HEK293 (cell line): ENCODE results near the gene STAP2.

ENCODE experiments used
- CTCF ChIA-PET: fragments of 350-600 bp; formaldehyde crosslinking; extraction: SDS; loops from one replicate; lab custom pipeline; 2021; ENCODE audit warnings: antibody characterized with exemption; lab: Yijun Ruan, JAX
- POLR2A ChIA-PET: fragments of 300-600 bp; formaldehyde crosslinking; extraction: SDS; loops from one replicate; lab custom pipeline; 2020; ENCODE audit warnings: antibody characterized with exemption, inconsistent platforms; lab: Yijun Ruan, JAX
- H3K27ac ChIP-seq: fragments of 200-500 bp; sonication (Bioruptor generic); 2 replicates; pipeline ENCODE4 v1.5.1; 2014; ENCODE audit warnings: low read depth, low read length, control low read depth, inconsistent platforms; ENCODE audit errors: extremely low read depth
- H3K36me3 ChIP-seq, 2 experiments: fragments of 200-500 bp in 1 of 2; sonication (Bioruptor generic) in 1 of 2; 1 replicate in 1 of 2; 2 replicates in 1 of 2; pipeline ENCODE4 v1.5.1; 2014 to 2017; ENCODE audit warnings: inconsistent platforms in 2 of 2, low read length in 2 of 2; ENCODE audit not compliant: control insufficient read depth in 2 of 2, insufficient read depth in 1 of 2
- H3K4me1 ChIP-seq: fragments of 200-500 bp; sonication (Bioruptor generic); 2 replicates; pipeline ENCODE4 v1.5.1; 2014; ENCODE audit warnings: mild to moderate bottlenecking, low read length, inconsistent platforms; ENCODE audit not compliant: control insufficient read depth, insufficient read depth
- H3K4me3 ChIP-seq: 2 replicates; pipeline ENCODE4 v1.5.1; 2011; ENCODE audit warnings: low read depth, mild to moderate bottlenecking, control low read depth, low read length, moderate library complexity
- H3K9me3 ChIP-seq: fragments of 200-500 bp; sonication (Bioruptor generic); 2 replicates; pipeline ENCODE4 v1.5.1; 2014; ENCODE audit warnings: low read depth, low read length, inconsistent platforms; ENCODE audit not compliant: control insufficient read depth, insufficient read depth
- KLF9 ChIP-seq: fragments of 450-650 bp; formaldehyde crosslinking; IDR thresholded peaks from 2 replicates; pipeline ENCODE4 v1.5.1; 2016; ENCODE audit warnings: missing biosample characterization, missing genetic modification characterization, low read depth
- RBAK ChIP-seq: fragments of 450-650 bp; formaldehyde crosslinking; IDR thresholded peaks from 2 replicates; pipeline ENCODE4 v1.5.1; 2016; ENCODE audit warnings: missing biosample characterization, missing genetic modification characterization
- SP7 ChIP-seq: fragments of 450-650 bp; formaldehyde crosslinking; IDR thresholded peaks from 2 replicates; pipeline ENCODE4 v1.5.1; 2016; ENCODE audit warnings: missing biosample characterization, missing genetic modification characterization
- WT1 ChIP-seq: fragments of 450-650 bp; formaldehyde crosslinking; IDR thresholded peaks from 2 replicates; pipeline ENCODE4 v1.5.1; 2016; ENCODE audit warnings: missing biosample characterization, missing genetic modification characterization
- ZBTB20 ChIP-seq: fragments of 450-650 bp; formaldehyde crosslinking; IDR thresholded peaks from 2 replicates; pipeline ENCODE4 v1.5.1; 2016; ENCODE audit warnings: missing biosample characterization, missing genetic modification characterization
- ZFP37 ChIP-seq: fragments of 450-650 bp; formaldehyde crosslinking; IDR thresholded peaks from 2 replicates; pipeline ENCODE4 v1.5.1; 2016; ENCODE audit warnings: missing biosample characterization, missing genetic modification characterization
- ZNF133 ChIP-seq: fragments of 450-650 bp; formaldehyde crosslinking; IDR thresholded peaks from 2 replicates; pipeline ENCODE4 v1.5.1; 2016; ENCODE audit warnings: missing biosample characterization, missing genetic modification characterization
- ZNF174 ChIP-seq: fragments of 450-650 bp; formaldehyde crosslinking; IDR thresholded peaks from 2 replicates; pipeline ENCODE4 v1.5.0; 2017; ENCODE audit warnings: missing biosample characterization, mild to moderate bottlenecking, missing genetic modification characterization
- ZNF211 ChIP-seq: fragments of 450-650 bp; formaldehyde crosslinking; IDR thresholded peaks from 2 replicates; pipeline ENCODE4 v1.5.1; 2016; ENCODE audit warnings: low read depth, missing biosample characterization, missing genetic modification characterization
- ZNF292 ChIP-seq: fragments of 450-650 bp; formaldehyde crosslinking; IDR thresholded peaks from 2 replicates; pipeline ENCODE4 v1.5.1; 2016; ENCODE audit warnings: low read depth, missing biosample characterization, missing genetic modification characterization, borderline replicate concordance
- ZNF354C ChIP-seq: fragments of 450-650 bp; formaldehyde crosslinking; IDR thresholded peaks from 2 replicates; pipeline ENCODE4 v1.5.1; 2016; ENCODE audit warnings: missing biosample characterization, missing genetic modification characterization, low read depth, borderline replicate concordance
- ZNF37A ChIP-seq: fragments of 450-650 bp; IDR thresholded peaks from 2 replicates; pipeline ENCODE4 v1.5.1; 2018; ENCODE audit warnings: missing biosample characterization, missing genetic modification characterization
- ZNF433 ChIP-seq: fragments of 450-650 bp; formaldehyde crosslinking; IDR thresholded peaks from 2 replicates; pipeline ENCODE4 v1.5.1; 2016; ENCODE audit warnings: missing biosample characterization, missing genetic modification characterization, low read depth
- ZNF473 ChIP-seq: fragments of 450-650 bp; formaldehyde crosslinking; IDR thresholded peaks from 2 replicates; pipeline ENCODE4 v1.5.1; 2017; ENCODE audit warnings: missing biosample characterization, missing genetic modification characterization
- ZNF510 ChIP-seq: fragments of 450-650 bp; formaldehyde crosslinking; IDR thresholded peaks from 2 replicates; pipeline ENCODE4 v1.5.1; 2018; ENCODE audit warnings: mild to moderate bottlenecking, missing genetic modification characterization, missing biosample characterization; ENCODE audit not compliant: insufficient replicate concordance
- ZNF544 ChIP-seq: fragments of 450-650 bp; formaldehyde crosslinking; IDR thresholded peaks from 2 replicates; pipeline ENCODE4 v1.5.0; 2017; ENCODE audit warnings: missing biosample characterization, missing genetic modification characterization
- ZNF670 ChIP-seq: fragments of 450-650 bp; formaldehyde crosslinking; IDR thresholded peaks from 2 replicates; pipeline ENCODE4 v1.5.1; 2016; ENCODE audit warnings: missing biosample characterization, missing genetic modification characterization, low read depth
- ZNF76 ChIP-seq: fragments of 450-650 bp; formaldehyde crosslinking; IDR thresholded peaks from 2 replicates; pipeline ENCODE4; 2016; ENCODE audit warnings: low read depth, missing biosample characterization, missing genetic modification characterization, borderline replicate concordance
- ZNF777 ChIP-seq: fragments of 450-650 bp; formaldehyde crosslinking; IDR thresholded peaks from 2 replicates; pipeline ENCODE4 v1.5.1; 2017; ENCODE audit warnings: missing biosample characterization, missing genetic modification characterization, borderline replicate concordance
- ZNF830 ChIP-seq: fragments of 450-650 bp; IDR thresholded peaks from 2 replicates; pipeline ENCODE4 v1.5.0; 2018; ENCODE audit warnings: missing biosample characterization, missing genetic modification characterization, low read depth, mild to moderate bottlenecking, moderate library complexity
- ZNF837 ChIP-seq: fragments of 450-650 bp; formaldehyde crosslinking; IDR thresholded peaks from 2 replicates; pipeline ENCODE4 v1.5.1; 2016; ENCODE audit warnings: missing biosample characterization, missing genetic modification characterization
- ZNF843 ChIP-seq: fragments of 450-650 bp; formaldehyde crosslinking; IDR thresholded peaks from 2 replicates; pipeline ENCODE4 v1.5.1; 2016; ENCODE audit warnings: missing biosample characterization, missing genetic modification characterization
- TF ChIP-seq, protein P1 (sequence below): fragments of 450-650 bp; formaldehyde crosslinking; IDR thresholded peaks from 2 replicates; pipeline ENCODE4 v1.5.1; 2016; ENCODE audit warnings: missing biosample characterization, missing genetic modification characterization
- TF ChIP-seq, protein P2 (sequence below): fragments of 450-650 bp; formaldehyde crosslinking; IDR thresholded peaks from 2 replicates; pipeline ENCODE4 v1.5.1; 2016; ENCODE audit warnings: missing biosample characterization, missing genetic modification characterization, low read depth
- TF ChIP-seq, protein P3 (sequence below): fragments of 450-650 bp; formaldehyde crosslinking; IDR thresholded peaks from 2 replicates; pipeline ENCODE4 v1.5.1; 2017; ENCODE audit warnings: missing biosample characterization, missing genetic modification characterization
- TF ChIP-seq, protein P4 (sequence below): fragments of 450-650 bp; formaldehyde crosslinking; optimal IDR thresholded peaks from 2 replicates; pipeline ENCODE3; 2016; ENCODE audit warnings: missing biosample characterization, mild to moderate bottlenecking, missing genetic modification characterization
- TF ChIP-seq, protein P5 (sequence below): fragments of 450-650 bp; formaldehyde crosslinking; IDR thresholded peaks from 2 replicates; pipeline ENCODE4 v1.5.1; 2016; ENCODE audit warnings: missing biosample characterization, missing genetic modification characterization

STAP2 gene

DNA sequence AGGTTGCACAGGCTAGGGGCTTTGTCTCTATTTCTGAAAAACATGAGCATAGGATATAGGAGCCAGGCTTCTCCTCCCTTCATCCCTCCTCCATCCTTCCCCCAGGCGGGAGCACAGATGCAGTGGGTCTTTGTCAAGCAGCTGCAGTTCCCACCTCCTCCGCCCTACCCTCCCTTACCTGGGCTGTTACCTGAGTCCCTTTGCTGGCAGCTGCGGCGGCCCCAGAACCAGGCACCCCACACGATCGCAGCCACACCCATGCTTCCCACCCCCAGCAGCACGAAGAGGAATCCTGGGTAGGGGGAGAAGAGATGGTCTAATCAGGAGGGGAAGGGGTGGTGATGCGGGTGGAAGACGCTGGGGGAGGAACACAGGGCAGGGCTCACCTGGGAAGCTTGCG, 44.2 kb downstream of the STAP2 start:
- POLR2A ChIA-PET, result no interaction called here
- no peak overlapping the region for H3K4me3 ChIP-seq
- H3K27ac ChIP-seq, result no peak overlapping the region
- no peaks in the 10 kb centered on the region for H3K9me3 ChIP-seq
- no peaks in the 10 kb centered on the region for H3K4me1 ChIP-seq
- no peaks in the 10 kb centered on the region for H3K36me3 ChIP-seq
- CTCF ChIA-PET, result interaction anchor here (0.7 kb wide), 1 partner anchor 52 kb away, joined by 4 read pairs; no protein-coding TSS in a partner anchor
- TF ChIP-seq ZNF837 (tag by site-specific recombination) (no peak), ZNF843 (tag by site-specific recombination) (no peak), ZNF433 (no peak), ZNF292 (no peak), ZNF670 (tag by site-specific recombination) (no peak), RBAK (tag by site-specific recombination) (no peak), ZNF37A (tag by site-specific recombination) (no peak), ZNF133 (tag by site-specific recombination) (no peak), ZBTB20 (no peak), ZNF830 (tag by site-specific recombination) (no peak), ZNF510 (tag by site-specific recombination) (no peak), ZNF354C (tag by site-specific recombination) (no peak), WT1 (tag by site-specific recombination) (no peak)
- TF ChIP-seq, protein P1, sequence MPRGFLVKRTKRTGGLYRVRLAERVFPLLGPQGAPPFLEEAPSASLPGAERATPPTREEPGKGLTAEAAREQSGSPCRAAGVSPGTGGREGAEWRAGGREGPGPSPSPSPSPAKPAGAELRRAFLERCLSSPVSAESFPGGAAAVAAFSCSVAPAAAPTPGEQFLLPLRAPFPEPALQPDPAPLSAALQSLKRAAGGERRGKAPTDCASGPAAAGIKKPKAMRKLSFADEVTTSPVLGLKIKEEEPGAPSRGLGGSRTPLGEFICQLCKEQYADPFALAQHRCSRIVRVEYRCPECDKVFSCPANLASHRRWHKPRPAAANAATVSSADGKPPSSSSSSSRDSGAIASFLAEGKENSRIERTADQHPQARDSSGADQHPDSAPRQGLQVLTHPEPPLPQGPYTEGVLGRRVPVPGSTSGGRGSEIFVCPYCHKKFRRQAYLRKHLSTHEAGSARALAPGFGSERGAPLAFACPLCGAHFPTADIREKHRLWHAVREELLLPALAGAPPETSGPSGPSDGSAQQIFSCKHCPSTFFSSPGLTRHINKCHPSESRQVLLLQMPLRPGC (tag by site-specific recombination), result no peak
- TF ChIP-seq, protein P2, sequence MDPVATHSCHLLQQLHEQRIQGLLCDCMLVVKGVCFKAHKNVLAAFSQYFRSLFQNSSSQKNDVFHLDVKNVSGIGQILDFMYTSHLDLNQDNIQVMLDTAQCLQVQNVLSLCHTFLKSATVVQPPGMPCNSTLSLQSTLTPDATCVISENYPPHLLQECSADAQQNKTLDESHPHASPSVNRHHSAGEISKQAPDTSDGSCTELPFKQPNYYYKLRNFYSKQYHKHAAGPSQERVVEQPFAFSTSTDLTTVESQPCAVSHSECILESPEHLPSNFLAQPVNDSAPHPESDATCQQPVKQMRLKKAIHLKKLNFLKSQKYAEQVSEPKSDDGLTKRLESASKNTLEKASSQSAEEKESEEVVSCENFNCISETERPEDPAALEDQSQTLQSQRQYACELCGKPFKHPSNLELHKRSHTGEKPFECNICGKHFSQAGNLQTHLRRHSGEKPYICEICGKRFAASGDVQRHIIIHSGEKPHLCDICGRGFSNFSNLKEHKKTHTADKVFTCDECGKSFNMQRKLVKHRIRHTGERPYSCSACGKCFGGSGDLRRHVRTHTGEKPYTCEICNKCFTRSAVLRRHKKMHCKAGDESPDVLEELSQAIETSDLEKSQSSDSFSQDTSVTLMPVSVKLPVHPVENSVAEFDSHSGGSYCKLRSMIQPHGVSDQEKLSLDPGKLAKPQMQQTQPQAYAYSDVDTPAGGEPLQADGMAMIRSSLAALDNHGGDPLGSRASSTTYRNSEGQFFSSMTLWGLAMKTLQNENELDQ (tag by site-specific recombination), result no peak
- TF ChIP-seq, protein P3, sequence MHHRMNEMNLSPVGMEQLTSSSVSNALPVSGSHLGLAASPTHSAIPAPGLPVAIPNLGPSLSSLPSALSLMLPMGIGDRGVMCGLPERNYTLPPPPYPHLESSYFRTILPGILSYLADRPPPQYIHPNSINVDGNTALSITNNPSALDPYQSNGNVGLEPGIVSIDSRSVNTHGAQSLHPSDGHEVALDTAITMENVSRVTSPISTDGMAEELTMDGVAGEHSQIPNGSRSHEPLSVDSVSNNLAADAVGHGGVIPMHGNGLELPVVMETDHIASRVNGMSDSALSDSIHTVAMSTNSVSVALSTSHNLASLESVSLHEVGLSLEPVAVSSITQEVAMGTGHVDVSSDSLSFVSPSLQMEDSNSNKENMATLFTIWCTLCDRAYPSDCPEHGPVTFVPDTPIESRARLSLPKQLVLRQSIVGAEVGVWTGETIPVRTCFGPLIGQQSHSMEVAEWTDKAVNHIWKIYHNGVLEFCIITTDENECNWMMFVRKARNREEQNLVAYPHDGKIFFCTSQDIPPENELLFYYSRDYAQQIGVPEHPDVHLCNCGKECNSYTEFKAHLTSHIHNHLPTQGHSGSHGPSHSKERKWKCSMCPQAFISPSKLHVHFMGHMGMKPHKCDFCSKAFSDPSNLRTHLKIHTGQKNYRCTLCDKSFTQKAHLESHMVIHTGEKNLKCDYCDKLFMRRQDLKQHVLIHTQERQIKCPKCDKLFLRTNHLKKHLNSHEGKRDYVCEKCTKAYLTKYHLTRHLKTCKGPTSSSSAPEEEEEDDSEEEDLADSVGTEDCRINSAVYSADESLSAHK, result no peak
- TF ChIP-seq, protein P4, sequence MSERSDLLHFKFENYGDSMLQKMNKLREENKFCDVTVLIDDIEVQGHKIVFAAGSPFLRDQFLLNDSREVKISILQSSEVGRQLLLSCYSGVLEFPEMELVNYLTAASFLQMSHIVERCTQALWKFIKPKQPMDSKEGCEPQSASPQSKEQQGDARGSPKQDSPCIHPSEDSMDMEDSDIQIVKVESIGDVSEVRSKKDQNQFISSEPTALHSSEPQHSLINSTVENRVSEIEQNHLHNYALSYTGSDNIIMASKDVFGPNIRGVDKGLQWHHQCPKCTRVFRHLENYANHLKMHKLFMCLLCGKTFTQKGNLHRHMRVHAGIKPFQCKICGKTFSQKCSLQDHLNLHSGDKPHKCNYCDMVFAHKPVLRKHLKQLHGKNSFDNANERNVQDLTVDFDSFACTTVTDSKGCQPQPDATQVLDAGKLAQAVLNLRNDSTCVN, result no peak
- TF ChIP-seq, all 188 proteins: peak for 0

DNA sequence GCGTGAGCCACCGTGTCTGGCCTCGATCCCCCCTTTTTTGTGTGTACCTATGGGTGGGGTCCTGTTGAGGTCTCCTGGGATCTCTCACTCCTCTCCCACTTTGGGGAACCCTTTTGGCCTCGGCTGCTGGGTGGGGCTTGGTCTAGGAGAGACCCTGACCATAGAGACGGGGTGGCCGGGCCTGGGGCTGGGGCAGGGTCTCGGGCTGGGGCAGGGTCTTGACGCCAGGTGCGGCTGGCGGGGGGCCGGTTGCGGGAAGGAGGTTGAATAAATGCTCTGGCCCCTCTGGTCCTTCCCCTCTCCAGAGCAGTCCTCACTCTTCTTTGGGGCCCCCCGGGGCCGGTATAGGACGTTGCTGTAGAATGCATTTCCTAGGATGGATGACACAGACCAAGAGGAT, 46.1 kb downstream of the STAP2 start:
- ChIA-PET CTCF (no interaction called here), POLR2A (no interaction called here)
- Histone ChIP-seq H3K4me1 (no peaks in the 10 kb centered on the region), H3K36me3 (no peaks in the 10 kb centered on the region), H3K9me3 (no peaks in the 10 kb centered on the region), H3K4me3 (no peak overlapping the region), H3K27ac (no peak overlapping the region)
- no peak for TF ChIP-seq ZNF473 (tag by site-specific recombination)
- TF ChIP-seq, protein P5, sequence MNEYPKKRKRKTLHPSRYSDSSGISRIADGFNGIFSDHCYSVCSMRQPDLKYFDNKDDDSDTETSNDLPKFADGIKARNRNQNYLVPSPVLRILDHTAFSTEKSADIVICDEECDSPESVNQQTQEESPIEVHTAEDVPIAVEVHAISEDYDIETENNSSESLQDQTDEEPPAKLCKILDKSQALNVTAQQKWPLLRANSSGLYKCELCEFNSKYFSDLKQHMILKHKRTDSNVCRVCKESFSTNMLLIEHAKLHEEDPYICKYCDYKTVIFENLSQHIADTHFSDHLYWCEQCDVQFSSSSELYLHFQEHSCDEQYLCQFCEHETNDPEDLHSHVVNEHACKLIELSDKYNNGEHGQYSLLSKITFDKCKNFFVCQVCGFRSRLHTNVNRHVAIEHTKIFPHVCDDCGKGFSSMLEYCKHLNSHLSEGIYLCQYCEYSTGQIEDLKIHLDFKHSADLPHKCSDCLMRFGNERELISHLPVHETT (tag by site-specific recombination), result no peak
- no peak for TF ChIP-seq ZNF76 (tag by site-specific recombination)
- TF ChIP-seq KLF9, result no peak
- TF ChIP-seq ZNF354C (tag by site-specific recombination), result no peak
- no peak for TF ChIP-seq ZFP37 (tag by site-specific recombination)
- TF ChIP-seq ZNF777 (tag by site-specific recombination), result no peak
- TF ChIP-seq ZNF211, result no peak
- TF ChIP-seq ZNF837 (tag by site-specific recombination), result no peak
- no peak for TF ChIP-seq SP7 (tag by site-specific recombination)
- TF ChIP-seq ZNF174 (tag by site-specific recombination), result no peak
- TF ChIP-seq ZNF544 (tag by site-specific recombination), result no peak
